BE2C (cell line): ENCODE measurements around the gene ALPP.
"Not testable (repeated sequence)": the region's sequence is repeated elsewhere in the genome, so short reads cannot be mapped to it uniquely, and the experiment has no call there.

Source experiments
- DNase-seq: peaks from one replicate; pipeline ENCODE4 v3.0.0-alpha.2; 2020
- H3K27me3 ChIP-seq: fragments of 250-450 bp; sonication (Bioruptor Pico); 2 replicates; pipeline ENCODE4 v1.5.1; 2020; ENCODE audit warnings: mild to moderate bottlenecking
- H3K36me3 ChIP-seq: fragments of 250-450 bp; sonication (Bioruptor Pico); 2 replicates; pipeline ENCODE4 v1.5.1; 2020; ENCODE audit warnings: mild to moderate bottlenecking
- H3K4me1 ChIP-seq: fragments of 250-450 bp; sonication (Bioruptor Pico); 2 replicates; pipeline ENCODE4 v1.5.1; 2020
- H3K4me3 ChIP-seq: 2 replicates; pipeline ENCODE4 v1.5.1; 2011; ENCODE audit warnings: low read depth, low read length
- H3K9me3 ChIP-seq: fragments of 250-450 bp; sonication (Bioruptor Pico); 2 replicates; pipeline ENCODE4 v1.5.1; 2020
- CTCF ChIP-seq: IDR thresholded peaks from 2 replicates; pipeline ENCODE4 v1.5.1; 2012; ENCODE audit warnings: mild to moderate bottlenecking, low read depth, low read length

Gene ALPP

GRCh38 chr2:232376260-232376659, 2.3 kb upstream of the ALPP start:
- TF ChIP-seq CTCF, result no peak
- DNase-seq, result no peak
- no peaks in the 10 kb centered on the region; the same call in 1 of the 2 replicates for H3K27me3 ChIP-seq
- no peaks in the 10 kb centered on the region for H3K9me3 ChIP-seq
- H3K4me1 ChIP-seq, result no peaks in the 10 kb centered on the region
- H3K4me3 ChIP-seq, result no peak overlapping the region
- H3K36me3 ChIP-seq, result no peaks in the 10 kb centered on the region

- H3K9me3 ChIP-seq, result no peaks in the 10 kb centered on the region
- H3K27me3 ChIP-seq, result peaks cover 4% of the 10 kb centered on the region
- no peaks in the 10 kb centered on the region for H3K36me3 ChIP-seq
- DNase-seq, result no peak
- no peak overlapping the region for H3K4me3 ChIP-seq
- no peaks in the 10 kb centered on the region for H3K4me1 ChIP-seq
- no peak for TF ChIP-seq CTCF
These were observed 1.8 kb upstream of the ALPP start for GRCh38 chr2:232376713-232377112.

- H3K4me1 ChIP-seq, result no peaks in the 10 kb centered on the region
- no peaks in the 10 kb centered on the region for H3K36me3 ChIP-seq
- TF ChIP-seq CTCF, result no peak
- peak; percentile 1 for DNase-seq
- H3K4me3 ChIP-seq, result no peak overlapping the region
- peaks cover 10% of the 10 kb centered on the region for H3K27me3 ChIP-seq
- H3K9me3 ChIP-seq, result no peaks in the 10 kb centered on the region
These were observed 1.2 kb upstream of the ALPP start for GRCh38 chr2:232377319-232377718.

- peaks cover 17% of the 10 kb centered on the region for H3K27me3 ChIP-seq
- H3K4me3 ChIP-seq, result no peak overlapping the region
- no peaks in the 10 kb centered on the region for H3K4me1 ChIP-seq
- TF ChIP-seq CTCF, result no peak
- H3K9me3 ChIP-seq, result no peaks in the 10 kb centered on the region
- peak; percentile 10 for DNase-seq
- H3K36me3 ChIP-seq, result no peaks in the 10 kb centered on the region
These were observed 463 bp upstream of the ALPP start for GRCh38 chr2:232377841-232378734.

GRCh38 chr2:232379610-232380590, 1.3 kb downstream of the ALPP start:
- H3K27me3 ChIP-seq, result peaks cover 36% of the 10 kb centered on the region
- not testable (repeated sequence) for H3K4me1 ChIP-seq, H3K36me3 ChIP-seq, DNase-seq, H3K9me3 ChIP-seq, H3K4me3 ChIP-seq

GRCh38 chr2:232381204-232382031, 2.9 kb downstream of the ALPP start:
- H3K4me1 ChIP-seq, H3K4me3 ChIP-seq, H3K36me3 ChIP-seq, H3K9me3 ChIP-seq: not testable (repeated sequence)
- peak; percentile 43 for DNase-seq
- peaks cover 51% of the 10 kb centered on the region for H3K27me3 ChIP-seq
